ENCODE measurements around the gene CDON.

- TF ChIP-seq EZH2phosphoT487 (IDR thresholded peaks at IDR 0.05), result no peak
- TF ChIP-seq EZH2 (IDR thresholded peaks at IDR 0.05), result no peak
- TF ChIP-seq CTCF (IDR thresholded peaks at IDR 0.05), result no peak
Measured at GRCh38 chr11:125974284-125974683, 88.4 kb downstream of the CDON start.
